Activated T-helper 1 cell treated with anti-CD3 and anti-CD28 coated beads, Interleukin-12 subunit alpha, Interleukin-12 subunit beta, Interleukin-2, Interleukin-4 antibody, amounts not matched to agents 30 ng/mL and 10 ng/mL and 1 ng/mL, durations not matched to agents 14 hours and 24 hours and 36 hours (primary cell): ENCODE data around the gene DCP1B. TPM values are rescaled to one million over a fixed set of nuclear protein-coding genes. Genes with fewer than 3 reads are reported as not detected.

ENCODE experiments used
- DNase-seq: peaks from one replicate; pipeline ENCODE4 v3.0.0; 2021; ENCODE audit warnings: low spot score
- H3K27ac Mint-ChIP-seq: one replicate; pipeline ENCODE4 v1.8.0; 2021; ENCODE audit warnings: mild to moderate bottlenecking, mixed read lengths
- H3K27me3 Mint-ChIP-seq: one replicate; pipeline ENCODE4 v1.8.0; 2022; ENCODE audit warnings: mild to moderate bottlenecking, moderate library complexity, mixed read lengths; ENCODE audit not compliant: insufficient read depth
- H3K36me3 Mint-ChIP-seq: one replicate; pipeline ENCODE4 v1.8.0; 2021; ENCODE audit warnings: low read depth, mixed read lengths
- H3K4me1 Mint-ChIP-seq: one replicate; pipeline ENCODE4 v1.8.0; 2021; ENCODE audit warnings: low read depth, mixed read lengths
- H3K4me3 Mint-ChIP-seq: one replicate; pipeline ENCODE4 v1.8.0; 2021; ENCODE audit warnings: mild to moderate bottlenecking, moderate library complexity, mixed read lengths
- H3K9me3 Mint-ChIP-seq: one replicate; pipeline ENCODE4 v1.8.0; 2021; ENCODE audit warnings: mixed read lengths
- intact Hi-C: fragments of 100-400 bp; cut with micrococcal nuclease; formaldehyde crosslinking; loops from one replicate; pipeline ENCODE4 v1.15.1; 2024
- total RNA-seq: library from RNA; stranded (reverse); gene quantifications from 2 replicates; pipeline ENCODE4 v1.2.3, GENCODE V29; 2022

DCP1B gene
- total RNA-seq, 1 donor from 2014 or later, result 8.8 TPM

DNA sequence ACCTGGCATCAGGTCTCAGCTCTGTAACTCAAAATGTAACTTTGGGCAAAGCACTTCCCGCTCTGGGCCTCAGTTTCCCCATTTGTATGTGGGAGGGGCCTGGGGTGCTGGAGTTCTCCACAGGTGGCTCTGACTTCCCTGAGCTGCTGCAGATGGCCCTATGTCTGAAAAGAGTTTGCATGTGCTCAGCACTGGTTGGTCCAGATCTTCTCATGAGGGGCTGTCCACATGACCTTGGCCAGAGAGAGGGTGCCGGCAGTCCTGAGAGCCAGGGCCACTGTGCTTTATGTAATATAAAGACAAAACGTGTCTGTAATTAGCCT lies 78.6 kb downstream of the DCP1B start:
- no peaks in the 10 kb centered on the region for H3K9me3 Mint-ChIP-seq
- intact Hi-C loops, result no loop called here
- no peak for DNase-seq
- no peaks in the 10 kb centered on the region for H3K36me3 Mint-ChIP-seq
- no peak overlapping the region for H3K4me3 Mint-ChIP-seq
- H3K4me1 Mint-ChIP-seq, result peaks cover 9% of the 10 kb centered on the region
- no peak overlapping the region for H3K27ac Mint-ChIP-seq
- peaks cover 10% of the 10 kb centered on the region for H3K27me3 Mint-ChIP-seq

DNA sequence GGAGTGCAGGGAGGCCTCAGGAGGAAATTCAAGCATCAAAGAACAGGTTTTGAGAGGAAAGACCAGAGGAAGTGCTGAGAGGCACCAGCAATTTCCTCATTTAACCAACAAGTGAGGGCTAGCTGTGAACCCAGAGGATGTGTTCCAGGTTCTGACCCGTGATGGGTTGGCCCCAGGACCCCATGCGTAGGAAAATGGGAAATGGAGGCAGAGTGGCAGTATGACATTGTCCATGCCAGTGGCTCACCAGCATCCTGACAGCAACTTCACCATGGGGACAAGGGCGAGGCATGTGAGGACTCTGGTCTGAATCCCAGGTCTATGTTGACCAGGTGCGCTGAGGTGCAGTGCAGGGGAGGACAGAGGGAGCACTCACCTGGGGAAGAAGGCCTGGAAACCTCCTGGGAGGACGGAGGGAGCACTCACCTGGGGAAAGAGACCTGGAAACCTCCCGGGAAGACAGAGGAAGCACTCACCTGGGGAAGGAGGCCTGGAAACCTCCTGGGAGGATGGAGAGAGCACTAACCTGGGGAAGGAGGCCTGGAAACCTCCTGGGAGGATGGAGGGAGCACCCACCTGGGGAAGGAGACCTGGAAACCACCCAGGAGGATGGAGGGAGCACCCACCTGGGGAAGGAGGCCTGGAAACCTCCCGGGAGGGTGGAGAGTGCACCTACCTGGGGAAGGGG lies 79.1 kb downstream of the DCP1B start:
- H3K4me1 Mint-ChIP-seq, result peaks cover 9% of the 10 kb centered on the region
- intact Hi-C loops, result no loop called here
- no peak overlapping the region for H3K4me3 Mint-ChIP-seq
- no peaks in the 10 kb centered on the region for H3K36me3 Mint-ChIP-seq
- H3K27ac Mint-ChIP-seq, result no peak overlapping the region
- no peak for DNase-seq
- H3K9me3 Mint-ChIP-seq, result no peaks in the 10 kb centered on the region
- H3K27me3 Mint-ChIP-seq, result peaks cover 13% of the 10 kb centered on the region

DNA sequence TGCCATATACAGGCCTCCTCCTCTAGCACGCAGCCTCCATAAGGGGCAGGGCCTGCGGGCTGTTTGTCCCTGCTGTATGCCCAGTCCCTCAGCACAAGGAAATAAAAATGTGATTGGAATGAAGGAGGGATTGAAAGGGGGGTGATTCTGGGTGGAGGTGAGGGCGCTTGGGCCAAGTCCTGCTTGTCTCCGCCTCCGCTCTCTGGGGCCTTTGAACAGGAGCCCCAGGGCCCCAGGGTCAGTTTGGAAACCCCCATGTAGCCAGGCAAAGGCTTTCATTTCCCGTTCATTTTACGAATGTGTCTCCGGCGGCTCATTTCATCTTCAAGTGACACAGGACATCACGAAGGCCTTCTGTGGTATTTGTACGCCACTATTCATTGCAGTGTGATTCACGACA lies 81.3 kb downstream of the DCP1B start:
- no peak for DNase-seq
- intact Hi-C loops, result no loop called here
- H3K27ac Mint-ChIP-seq, result no peak overlapping the region
- H3K27me3 Mint-ChIP-seq, result peaks cover 18% of the 10 kb centered on the region
- peaks cover 9% of the 10 kb centered on the region for H3K4me1 Mint-ChIP-seq
- H3K36me3 Mint-ChIP-seq, result no peaks in the 10 kb centered on the region
- no peaks in the 10 kb centered on the region for H3K9me3 Mint-ChIP-seq
- H3K4me3 Mint-ChIP-seq, result no peak overlapping the region

DNA sequence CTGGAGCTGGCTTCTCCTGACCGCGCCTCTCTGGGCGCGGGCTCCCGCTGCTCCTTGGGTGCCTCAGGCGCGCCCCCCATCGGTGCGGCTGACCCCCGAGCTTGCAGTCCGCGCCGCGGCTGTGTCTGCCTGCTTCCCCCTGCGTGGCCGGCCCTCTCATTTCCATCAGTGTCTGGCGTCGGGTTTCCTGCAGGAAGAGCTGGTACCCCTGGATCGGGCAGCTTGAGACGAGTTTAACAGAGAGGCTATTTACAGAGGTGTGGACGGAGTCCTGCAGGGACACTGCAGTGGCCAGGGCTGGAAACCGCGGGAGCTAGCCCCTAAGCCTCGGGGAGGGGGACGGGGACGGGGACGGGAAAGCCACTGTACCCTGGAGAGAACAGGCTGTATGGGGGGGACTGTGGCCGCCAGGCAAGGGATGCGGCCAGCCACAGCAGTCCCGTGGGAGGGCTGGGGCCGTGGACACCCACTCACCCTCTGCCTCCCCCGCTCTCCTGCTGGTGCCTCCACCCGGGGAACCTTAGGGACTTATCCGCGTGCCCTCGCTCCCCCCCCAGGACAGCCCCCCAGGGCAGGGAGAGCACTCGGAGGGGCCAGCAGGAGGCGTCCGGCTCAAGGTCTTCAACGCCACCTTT lies 82.1 kb downstream of the DCP1B start:
- no peaks in the 10 kb centered on the region for H3K36me3 Mint-ChIP-seq
- no peak overlapping the region for H3K4me3 Mint-ChIP-seq
- H3K9me3 Mint-ChIP-seq, result no peaks in the 10 kb centered on the region
- intact Hi-C loops, result no loop called here
- no peak overlapping the region for H3K27ac Mint-ChIP-seq
- peaks cover 9% of the 10 kb centered on the region for H3K4me1 Mint-ChIP-seq
- peaks cover 18% of the 10 kb centered on the region for H3K27me3 Mint-ChIP-seq
- no peak for DNase-seq

DNA sequence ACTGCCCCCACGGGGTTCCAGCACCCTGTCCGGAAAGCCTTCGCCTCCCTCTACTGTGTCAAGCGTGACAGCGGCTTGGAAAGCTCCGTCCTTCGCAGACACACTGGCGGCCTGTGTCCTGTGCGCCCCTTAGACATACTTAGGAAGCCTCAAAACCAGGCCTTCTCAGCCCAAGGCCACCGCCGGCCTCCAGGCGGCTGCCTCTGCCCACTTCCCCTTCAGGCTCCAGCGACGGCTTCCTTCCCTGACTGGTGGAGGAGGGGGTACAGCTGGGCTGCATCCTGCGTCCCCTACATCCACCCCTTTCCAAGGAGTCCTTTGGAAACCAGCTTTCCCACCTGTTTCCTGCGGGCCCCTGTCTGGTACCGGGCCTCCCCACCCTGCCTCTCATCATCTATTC lies 83.3 kb downstream of the DCP1B start:
- Mint-ChIP-seq H3K4me3 (no peak overlapping the region), H3K9me3 (no peaks in the 10 kb centered on the region), H3K4me1 (peaks cover 16% of the 10 kb centered on the region), H3K27me3 (peaks cover 17% of the 10 kb centered on the region), H3K27ac (no peak overlapping the region), H3K36me3 (peaks cover under 1% of the 10 kb centered on the region)
- intact Hi-C loops, result no loop called here
- DNase-seq, result no peak

DNA sequence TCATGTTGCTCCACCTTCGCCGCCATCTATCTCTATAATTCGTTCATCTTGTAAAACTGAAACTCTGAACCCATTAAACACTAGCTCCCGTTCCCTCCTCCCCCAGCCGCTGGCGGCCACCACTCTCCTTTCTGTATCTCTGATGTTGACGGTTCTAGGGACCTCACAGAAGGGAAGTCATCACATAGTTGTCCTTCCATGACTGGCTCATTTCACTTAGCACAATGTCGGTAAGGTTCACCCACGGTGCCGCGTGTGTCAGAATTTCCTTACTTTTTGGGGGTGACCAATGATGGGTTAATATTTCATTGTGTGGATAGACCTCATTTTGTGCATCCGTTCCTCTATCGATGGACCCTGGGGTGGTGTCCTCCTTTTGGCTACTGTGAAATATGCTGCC lies 83.8 kb downstream of the DCP1B start:
- no peak for DNase-seq
- no peaks in the 10 kb centered on the region for H3K9me3 Mint-ChIP-seq
- intact Hi-C loops, result no loop called here
- no peak overlapping the region for H3K27ac Mint-ChIP-seq
- peaks cover 17% of the 10 kb centered on the region for H3K27me3 Mint-ChIP-seq
- no peak overlapping the region for H3K4me3 Mint-ChIP-seq
- peaks cover 3% of the 10 kb centered on the region for H3K36me3 Mint-ChIP-seq
- peaks cover 20% of the 10 kb centered on the region for H3K4me1 Mint-ChIP-seq

DNA sequence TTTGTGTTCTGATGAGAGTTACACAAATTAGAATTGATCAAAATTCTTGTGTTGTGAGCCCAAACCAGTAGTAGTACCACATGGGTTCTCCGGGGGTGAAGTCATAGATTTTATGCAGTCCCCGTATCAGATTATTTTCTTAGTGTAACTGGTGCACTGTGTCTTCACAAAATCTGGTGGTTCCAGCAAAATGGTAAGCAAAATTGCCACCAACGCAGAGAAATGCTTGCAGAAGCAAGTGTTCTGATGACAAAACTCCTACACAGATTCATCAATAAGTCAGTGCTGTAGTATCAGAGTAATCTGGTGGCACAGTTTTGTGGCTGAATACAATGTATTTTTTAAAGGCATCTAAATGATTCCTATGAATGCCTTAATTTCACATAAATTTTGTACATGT lies 84.5 kb downstream of the DCP1B start:
- no peak for DNase-seq
- Mint-ChIP-seq H3K9me3 (no peaks in the 10 kb centered on the region), H3K27me3 (peaks cover 17% of the 10 kb centered on the region), H3K4me1 (peaks cover 16% of the 10 kb centered on the region), H3K4me3 (no peak overlapping the region), H3K36me3 (peaks cover 3% of the 10 kb centered on the region), H3K27ac (no peak overlapping the region)
- intact Hi-C loops, result no loop called here

DNA sequence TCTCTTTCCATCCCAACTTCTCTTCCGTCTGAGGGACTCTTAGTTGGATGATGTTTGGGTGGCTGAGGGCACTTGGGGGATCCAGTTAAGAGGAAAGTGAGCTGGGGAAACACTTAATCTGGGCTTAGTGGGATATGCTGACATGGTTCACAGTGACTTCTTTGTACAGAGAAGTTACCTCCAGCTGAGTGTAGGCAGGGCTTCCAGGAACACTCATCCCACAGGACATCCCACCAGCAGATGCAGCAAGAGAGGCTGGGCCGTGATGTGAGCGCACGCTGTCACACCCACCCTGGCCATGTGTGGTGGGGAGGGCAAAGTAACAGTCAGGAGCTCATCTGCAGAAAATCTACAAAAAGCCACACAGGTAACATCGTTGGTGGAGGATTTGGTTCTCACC lies 85.0 kb downstream of the DCP1B start:
- no peaks in the 10 kb centered on the region for H3K9me3 Mint-ChIP-seq
- no peak overlapping the region for H3K4me3 Mint-ChIP-seq
- H3K36me3 Mint-ChIP-seq, result peaks cover 3% of the 10 kb centered on the region
- intact Hi-C loops, result no loop called here
- H3K27ac Mint-ChIP-seq, result no peak overlapping the region
- peaks cover 17% of the 10 kb centered on the region for H3K27me3 Mint-ChIP-seq
- DNase-seq, result no peak
- peaks cover 11% of the 10 kb centered on the region for H3K4me1 Mint-ChIP-seq

DNA sequence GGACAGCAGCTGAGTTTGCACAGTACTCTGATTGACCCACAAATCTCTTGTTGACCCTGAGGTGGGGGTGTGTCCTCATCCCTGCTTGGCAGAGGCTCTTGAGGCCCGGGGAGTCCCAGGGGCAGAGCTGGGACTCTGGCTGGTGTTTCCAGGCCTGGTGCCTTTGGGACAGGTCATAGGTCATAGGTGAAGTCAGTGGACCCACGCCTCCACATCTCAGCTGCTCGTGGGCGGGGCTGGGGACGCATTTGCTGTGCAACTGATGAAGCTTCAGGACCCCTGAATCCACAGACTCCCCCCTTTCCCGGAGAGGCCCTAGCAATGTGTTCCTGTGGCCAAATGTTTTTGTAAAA lies 85.4 kb downstream of the DCP1B start:
- intact Hi-C loops, result no loop called here
- Mint-ChIP-seq H3K27ac (no peak overlapping the region), H3K27me3 (peaks cover 17% of the 10 kb centered on the region), H3K9me3 (no peaks in the 10 kb centered on the region), H3K4me3 (no peak overlapping the region), H3K4me1 (peaks cover 11% of the 10 kb centered on the region), H3K36me3 (peaks cover 3% of the 10 kb centered on the region)
- no peak for DNase-seq

DNA sequence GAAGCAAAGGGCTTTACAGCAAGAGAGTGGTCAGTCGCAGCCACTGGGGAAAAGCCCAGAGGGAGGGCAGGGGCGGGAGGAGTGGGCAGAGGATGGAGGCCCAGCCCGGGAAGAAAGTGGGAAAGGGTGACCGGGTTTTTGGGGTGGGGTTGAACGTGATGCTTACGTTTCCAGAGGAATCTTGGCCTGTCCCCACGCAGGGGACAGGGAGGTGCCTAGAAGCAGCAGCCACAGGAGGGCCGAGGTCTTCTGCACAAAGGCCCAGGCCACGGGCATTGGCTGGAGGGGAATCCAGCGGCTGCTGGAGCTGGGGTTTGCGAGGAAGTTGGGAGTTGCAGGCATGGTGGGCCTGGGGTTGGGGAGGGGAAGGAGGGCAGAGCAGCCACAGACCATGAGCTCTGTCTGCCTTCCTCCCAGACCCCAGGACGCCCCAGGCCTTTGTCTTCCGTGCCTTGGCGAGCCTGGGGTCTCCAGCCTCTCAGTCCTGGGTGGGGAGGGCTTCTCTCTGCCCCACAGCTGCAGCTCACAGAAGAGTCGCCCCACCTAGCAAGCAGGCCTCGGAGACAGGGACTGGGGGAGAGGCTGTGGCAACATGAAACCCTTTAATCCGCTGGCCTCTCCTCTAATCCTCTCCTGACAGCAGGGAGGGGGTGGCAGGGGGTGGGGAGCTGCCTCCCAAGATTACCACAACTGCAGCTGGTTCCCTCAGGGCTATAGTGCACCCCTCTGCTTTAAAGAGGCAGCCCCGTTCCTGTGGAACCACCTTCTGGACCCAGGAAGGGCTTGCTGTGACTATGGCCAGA lies 86.0 kb downstream of the DCP1B start, which contains the start of gene CACNA2D4:
Gene CACNA2D4, minus strand, starts transcription at position 572 of the 803 bp plus-strand sequence. Its CDS starts 179 bp downstream, at position 393.
- DNase-seq, result no peak
- Mint-ChIP-seq H3K4me1 (peaks cover 11% of the 10 kb centered on the region), H3K36me3 (peaks cover 3% of the 10 kb centered on the region), H3K27ac (no peak within 1 kb of the TSS), H3K9me3 (no peaks in the 10 kb centered on the region), H3K27me3 (peaks cover 17% of the 10 kb centered on the region), H3K4me3 (no peak within 1 kb of the TSS)
- intact Hi-C loops, result no loop called here

DNA sequence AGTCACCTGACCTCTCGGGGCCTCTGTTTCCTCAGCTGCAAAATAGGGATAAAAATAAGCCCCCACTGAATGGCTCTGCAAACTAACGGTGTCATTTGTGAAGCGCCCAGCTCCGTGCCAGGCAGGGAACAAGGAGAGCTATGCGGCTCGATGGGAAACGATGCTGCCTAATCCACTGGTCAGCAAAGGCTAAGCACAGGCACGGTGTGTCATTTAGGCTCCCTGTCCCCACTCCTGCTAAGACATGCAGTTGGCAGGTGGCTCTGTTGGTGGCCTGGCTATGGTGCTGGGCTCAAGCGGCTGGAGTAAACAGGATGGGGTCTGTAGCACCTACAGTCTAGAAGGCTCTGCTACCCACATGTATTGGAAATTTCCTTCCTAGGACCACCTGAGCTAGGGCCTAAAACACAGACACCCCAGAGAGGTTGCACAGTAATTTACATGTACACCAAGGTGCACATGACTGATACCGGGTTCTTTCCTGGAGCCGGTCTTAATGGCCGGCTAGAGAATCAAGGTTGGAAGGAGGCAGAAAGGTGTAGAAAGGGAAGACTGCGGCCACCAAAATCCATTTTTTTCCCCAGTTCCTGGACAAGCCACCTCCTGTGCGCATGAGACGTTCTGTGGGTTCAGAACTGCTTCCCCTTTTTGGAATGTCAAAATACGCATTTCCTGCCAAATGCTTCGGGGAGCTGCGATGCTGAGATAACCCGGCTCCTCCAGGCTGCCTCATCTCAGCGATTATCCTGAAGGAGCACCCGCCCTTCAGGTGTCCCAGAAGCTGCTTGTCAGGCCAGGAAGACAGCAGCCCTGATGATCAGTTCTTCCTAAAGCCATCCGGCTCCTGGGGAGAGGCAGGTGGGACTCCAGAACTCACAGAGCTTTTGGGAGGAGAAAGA lies 86.8 kb downstream of the DCP1B start:
- H3K9me3 Mint-ChIP-seq, result no peaks in the 10 kb centered on the region
- peaks cover 3% of the 10 kb centered on the region for H3K36me3 Mint-ChIP-seq
- H3K27ac Mint-ChIP-seq, result no peak overlapping the region
- intact Hi-C loops, result no loop called here
- no peak for DNase-seq
- H3K4me3 Mint-ChIP-seq, result no peak overlapping the region
- H3K4me1 Mint-ChIP-seq, result peaks cover 11% of the 10 kb centered on the region
- H3K27me3 Mint-ChIP-seq, result peaks cover 17% of the 10 kb centered on the region

DNA sequence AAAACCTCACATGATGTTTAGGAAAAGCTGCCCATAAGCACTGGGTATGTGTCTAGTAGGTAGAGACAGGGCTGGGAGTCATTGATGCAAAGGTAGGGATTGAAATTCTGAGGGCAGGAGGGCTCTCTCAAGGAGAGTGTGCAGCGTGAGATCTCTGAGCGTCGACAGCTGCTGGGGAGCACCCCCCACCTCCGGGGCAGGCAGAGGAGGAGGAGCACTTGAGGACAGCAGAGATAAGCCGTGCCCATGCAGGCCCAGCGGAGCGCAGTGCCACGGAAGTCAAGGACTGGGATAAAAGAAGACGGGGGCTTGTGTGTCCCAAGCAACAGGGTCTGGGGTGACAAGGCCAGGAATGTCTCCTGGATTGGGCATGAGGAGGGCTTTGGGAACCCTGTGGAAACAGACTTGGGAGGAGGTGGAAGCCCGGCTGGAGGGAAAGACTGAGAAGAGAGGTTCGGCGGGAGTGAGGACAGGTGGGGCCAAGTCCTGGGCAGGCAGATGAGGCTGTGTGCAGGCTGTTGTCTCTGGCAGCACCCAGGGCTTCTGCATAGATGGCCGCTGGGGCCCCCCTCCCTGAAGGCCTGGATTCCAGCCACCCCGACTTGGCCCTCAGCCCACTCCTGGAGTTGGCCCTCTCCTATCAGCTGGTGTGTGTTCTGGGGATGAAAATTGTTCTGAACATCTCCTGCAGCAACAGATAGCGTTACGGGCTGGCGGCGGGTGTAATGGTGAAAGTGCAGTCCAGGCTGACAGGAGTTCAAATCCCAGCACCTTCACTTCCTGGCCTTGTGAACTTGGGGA lies 87.7 kb downstream of the DCP1B start:
- DNase-seq, result no peak
- intact Hi-C loops, result no loop called here
- Mint-ChIP-seq H3K27ac (no peak overlapping the region), H3K36me3 (peaks cover 3% of the 10 kb centered on the region), H3K9me3 (no peaks in the 10 kb centered on the region), H3K4me1 (peaks cover 11% of the 10 kb centered on the region), H3K4me3 (no peak overlapping the region), H3K27me3 (peaks cover 17% of the 10 kb centered on the region)
